Glomerular endothelial cell (primary cell): Measurements from ENCODE around the gene ZNF730. TPM values are rescaled to one million over a fixed set of nuclear protein-coding genes. Genes with fewer than 3 reads are reported as not detected.
A peak's percentile ranks its signal among the peaks of the same experiment; 100 is the strongest.
"Not testable (repeated sequence)": the region's sequence is repeated elsewhere in the genome, so short reads cannot be mapped to it uniquely, and the experiment has no call there.

Experiments
- DNase-seq: peaks from one replicate; pipeline ENCODE4 v3.0.0-alpha.2; 2011; ENCODE audit warnings: low read depth, low spot score; ENCODE audit errors: extremely low read depth
- total RNA-seq: library from RNA; depleted of rRNA; stranded (reverse); fragments of >200 nt; gene quantifications from 2 replicates; pipeline ENCODE4 v1.2.3, GENCODE V29; 2015

The ZNF730 gene
- total RNA-seq, result 0.44 and 2.0 TPM in 2 replicates

- peak; percentile 22 for DNase-seq
Measured at GRCh38 chr19:23116802-23117571, at the start of gene ZNF730. TSS of gene ZNF730 (plus strand) at chr19:23117025. CDS start at chr19:23117174, 149 bp downstream.

GRCh38 chr19:23070353-23071146, 46.3 kb upstream of the ZNF730 start:
- no peak for DNase-seq

- no peak for DNase-seq
Measured at GRCh38 chr19:23071147-23071511, 45.7 kb upstream of the ZNF730 start.

GRCh38 chr19:23075031-23075733, 41.6 kb upstream of the ZNF730 start:
- DNase-seq, result no peak

- not testable (repeated sequence) for DNase-seq
Measured at GRCh38 chr19:23077776-23078175, 39.0 kb upstream of the ZNF730 start.

GRCh38 chr19:23093832-23094231, 23.0 kb upstream of the ZNF730 start:
- DNase-seq, result no peak

- no peak for DNase-seq
Measured at GRCh38 chr19:23095418-23095817, 21.4 kb upstream of the ZNF730 start.

GRCh38 chr19:23098286-23098685, 18.5 kb upstream of the ZNF730 start:
- DNase-seq, result no peak

GRCh38 chr19:23098988-23099387, 17.8 kb upstream of the ZNF730 start:
- DNase-seq, result no peak

- DNase-seq, result no peak
Measured at GRCh38 chr19:23099966-23100365, 16.9 kb upstream of the ZNF730 start.

- DNase-seq, result no peak
Measured at GRCh38 chr19:23101241-23101640, 15.6 kb upstream of the ZNF730 start.

- no peak for DNase-seq
Measured at GRCh38 chr19:23118400-23118799, 1.6 kb downstream of the ZNF730 start.

GRCh38 chr19:23134211-23134610, 17.4 kb downstream of the ZNF730 start:
- not testable (repeated sequence) for DNase-seq

- DNase-seq, result no peak
Measured at GRCh38 chr19:23145617-23146415, 29.0 kb downstream of the ZNF730 start.

GRCh38 chr19:23160766-23161165, 43.9 kb downstream of the ZNF730 start:
- no peak for DNase-seq

GRCh38 chr19:23168286-23168685, 51.5 kb downstream of the ZNF730 start:
- not testable (repeated sequence) for DNase-seq

- no peak for DNase-seq
Measured at GRCh38 chr19:23183251-23183650, 66.4 kb downstream of the ZNF730 start.

- DNase-seq, result no peak
Measured at GRCh38 chr19:23190341-23190740, 73.5 kb downstream of the ZNF730 start.
